ENCODE measurements around the gene CAMK2N2.
"Not testable (repeated sequence)": the region's sequence is repeated elsewhere in the genome, so short reads cannot be mapped to it uniquely, and the experiment has no call there.

CAMK2N2 gene

DNA sequence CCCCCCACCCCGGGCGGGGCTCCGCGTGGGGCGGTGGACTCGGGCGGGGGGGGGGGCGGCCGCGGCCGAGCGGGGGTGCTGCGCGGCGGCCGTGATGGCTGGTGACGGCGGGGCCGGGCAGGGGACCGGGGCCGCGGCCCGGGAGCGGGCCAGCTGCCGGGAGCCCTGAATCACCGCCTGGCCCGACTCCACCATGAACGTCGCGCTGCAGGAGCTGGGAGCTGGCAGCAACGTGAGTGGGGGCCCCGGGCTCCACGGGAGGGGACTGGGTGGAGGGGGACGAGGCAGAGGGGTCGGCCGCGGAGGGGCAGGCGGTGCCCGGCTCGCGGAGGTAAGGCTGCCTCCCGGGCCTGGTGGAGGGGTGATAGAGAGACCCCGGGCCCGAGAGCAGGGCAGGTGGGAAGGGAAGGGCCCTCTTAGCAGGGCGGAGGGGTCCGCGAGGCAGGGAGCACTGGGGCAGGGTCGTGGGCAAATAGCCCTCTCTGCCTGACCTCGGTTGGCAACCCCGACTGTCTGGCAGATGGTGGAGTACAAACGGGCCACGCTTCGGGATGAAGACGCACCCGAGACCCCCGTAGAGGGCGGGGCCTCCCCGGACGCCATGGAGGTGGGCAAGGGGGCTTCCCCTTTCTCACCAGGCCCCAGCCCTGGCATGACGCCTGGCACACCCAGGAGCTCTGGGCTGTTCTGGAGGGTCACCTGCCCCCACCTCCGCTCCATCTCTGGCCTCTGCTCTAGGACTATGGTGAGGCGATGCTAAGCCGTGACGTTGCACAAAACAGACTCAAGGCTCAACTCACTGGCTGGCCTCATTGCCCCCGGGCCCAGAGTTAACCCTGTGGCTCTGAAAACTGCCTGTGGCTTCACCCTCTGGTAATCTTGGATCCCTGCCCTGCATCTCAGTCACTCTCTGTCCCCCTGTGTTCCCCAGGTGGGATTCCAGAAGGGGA is 14.9 kb upstream of the CAMK2N2 start, which contains the start of gene ECE2:
ECE2 (plus strand) TSS at position 62 of the 950 bp plus-strand sequence; CDS start at position 194, 132 bp downstream.
- Histone ChIP-seq H3K4me1 (ENCODE audit: insufficient read depth, low read length, severe bottlenecking) (no peaks in the 10 kb centered on the region), H3K27ac (ENCODE audit: low read depth, low read length, poor library complexity, severe bottlenecking) (no peak within 1 kb of the TSS), H3K4me3 (ENCODE audit: low read depth, low read length, poor library complexity, severe bottlenecking) (no peak within 1 kb of the TSS), H3F3A (ENCODE audit: insufficient read depth, low read length) (no peaks in the 10 kb centered on the region), H3K27me3 (ENCODE audit: insufficient read depth, low read length) (peaks cover 8% of the 10 kb centered on the region; the same call in 1 of the 2 replicates), H3K4me2 (ENCODE audit: low read length) (no peak within 1 kb of the TSS), H3K9me3 (ENCODE audit: low read length) (no peaks in the 10 kb centered on the region), H2AFZ (ENCODE audit: low read length) (no peak within 1 kb of the TSS), H3K9me2 (ENCODE audit: low read depth, low read length) (no peaks in the 10 kb centered on the region), H3K79me2 (ENCODE audit: insufficient read depth, low read length) (no peaks in the 10 kb centered on the region), H4K20me1 (ENCODE audit: insufficient read depth, low read length) (no peaks in the 10 kb centered on the region), H3K36me3 (ENCODE audit: insufficient read depth, low read length) (no peaks in the 10 kb centered on the region), H3K9ac (ENCODE audit: low read length) (no peak within 1 kb of the TSS)
- TF ChIP-seq, protein P1, sequence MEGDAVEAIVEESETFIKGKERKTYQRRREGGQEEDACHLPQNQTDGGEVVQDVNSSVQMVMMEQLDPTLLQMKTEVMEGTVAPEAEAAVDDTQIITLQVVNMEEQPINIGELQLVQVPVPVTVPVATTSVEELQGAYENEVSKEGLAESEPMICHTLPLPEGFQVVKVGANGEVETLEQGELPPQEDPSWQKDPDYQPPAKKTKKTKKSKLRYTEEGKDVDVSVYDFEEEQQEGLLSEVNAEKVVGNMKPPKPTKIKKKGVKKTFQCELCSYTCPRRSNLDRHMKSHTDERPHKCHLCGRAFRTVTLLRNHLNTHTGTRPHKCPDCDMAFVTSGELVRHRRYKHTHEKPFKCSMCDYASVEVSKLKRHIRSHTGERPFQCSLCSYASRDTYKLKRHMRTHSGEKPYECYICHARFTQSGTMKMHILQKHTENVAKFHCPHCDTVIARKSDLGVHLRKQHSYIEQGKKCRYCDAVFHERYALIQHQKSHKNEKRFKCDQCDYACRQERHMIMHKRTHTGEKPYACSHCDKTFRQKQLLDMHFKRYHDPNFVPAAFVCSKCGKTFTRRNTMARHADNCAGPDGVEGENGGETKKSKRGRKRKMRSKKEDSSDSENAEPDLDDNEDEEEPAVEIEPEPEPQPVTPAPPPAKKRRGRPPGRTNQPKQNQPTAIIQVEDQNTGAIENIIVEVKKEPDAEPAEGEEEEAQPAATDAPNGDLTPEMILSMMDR (IDR thresholded peaks at IDR 0.05; ENCODE audit: low read length) = no peak
- no peak for TF ChIP-seq EZH2 (IDR thresholded peaks at IDR 0.05; ENCODE audit: borderline replicate concordance, low read length)

DNA sequence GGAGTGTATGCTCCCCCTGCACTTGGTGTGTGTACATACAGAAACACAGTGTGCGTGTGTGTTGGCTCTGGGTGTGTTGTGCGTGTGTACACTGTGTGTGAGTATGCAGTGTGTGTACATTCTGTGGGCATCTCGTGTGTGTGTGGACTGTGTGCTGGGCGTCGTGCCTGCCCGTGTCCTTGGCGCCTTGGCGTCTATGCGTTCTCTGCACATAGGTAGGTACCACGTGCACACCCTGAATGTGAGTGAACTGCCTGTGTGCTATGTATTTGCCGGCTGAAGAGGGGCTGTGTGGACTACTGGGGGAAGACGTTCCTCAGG is 14.0 kb upstream of the CAMK2N2 start:
- no peaks in the 10 kb centered on the region for H4K20me1 ChIP-seq (ENCODE audit: insufficient read depth, low read length)
- peaks cover 10% of the 10 kb centered on the region; the same call in 1 of the 2 replicates for H3K27me3 ChIP-seq (ENCODE audit: insufficient read depth, low read length)
- no peaks in the 10 kb centered on the region for H3K36me3 ChIP-seq (ENCODE audit: insufficient read depth, low read length)
- no peak overlapping the region for H3K9ac ChIP-seq (ENCODE audit: low read length)
- no peak overlapping the region for H3K4me2 ChIP-seq (ENCODE audit: low read length)
- no peaks in the 10 kb centered on the region for H3K4me1 ChIP-seq (ENCODE audit: insufficient read depth, low read length, severe bottlenecking)
- no peaks in the 10 kb centered on the region for H3K9me3 ChIP-seq (ENCODE audit: low read length)
- H3K27ac ChIP-seq (ENCODE audit: low read depth, low read length, poor library complexity, severe bottlenecking) = no peak overlapping the region
- H3K4me3 ChIP-seq (ENCODE audit: low read depth, low read length, poor library complexity, severe bottlenecking) = no peak overlapping the region
- H3K9me2 ChIP-seq (ENCODE audit: low read depth, low read length) = no peaks in the 10 kb centered on the region
- H3F3A ChIP-seq (ENCODE audit: insufficient read depth, low read length) = no peaks in the 10 kb centered on the region
- TF ChIP-seq EZH2 (IDR thresholded peaks at IDR 0.05; ENCODE audit: borderline replicate concordance, low read length) = no peak
- TF ChIP-seq, protein P1 (IDR thresholded peaks at IDR 0.05; ENCODE audit: low read length) = no peak
- H2AFZ ChIP-seq (ENCODE audit: low read length) = no peak overlapping the region
- no peaks in the 10 kb centered on the region for H3K79me2 ChIP-seq (ENCODE audit: insufficient read depth, low read length)

DNA sequence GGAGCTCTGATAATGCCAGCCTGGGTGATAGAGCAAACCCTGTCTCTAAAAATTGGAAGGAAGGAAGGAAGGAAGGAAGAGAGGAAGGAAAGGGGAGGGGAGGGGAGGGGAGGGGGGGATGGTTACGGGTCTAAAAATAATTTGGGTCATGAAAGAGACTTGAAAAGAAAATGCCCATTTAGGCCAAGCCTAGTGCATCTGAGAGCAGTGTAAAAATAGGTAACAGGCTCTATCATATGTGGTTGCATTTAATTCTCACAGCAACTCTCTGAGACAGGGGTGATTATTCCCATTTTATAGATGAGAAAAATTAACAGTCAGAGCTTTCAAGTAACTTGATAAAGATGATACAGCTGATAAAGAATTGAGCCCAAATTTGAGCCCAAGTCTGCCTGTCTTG is 10.9 kb upstream of the CAMK2N2 start:
- Histone ChIP-seq H3K9me2 (ENCODE audit: low read depth, low read length) (no peaks in the 10 kb centered on the region), H3K27me3 (ENCODE audit: insufficient read depth, low read length) (peaks cover 9% of the 10 kb centered on the region; the same call in 1 of the 2 replicates), H3F3A (ENCODE audit: insufficient read depth, low read length) (no peaks in the 10 kb centered on the region), H3K4me1 (ENCODE audit: insufficient read depth, low read length, severe bottlenecking) (no peaks in the 10 kb centered on the region), H3K4me3 (ENCODE audit: low read depth, low read length, poor library complexity, severe bottlenecking) (no peak overlapping the region), H3K27ac (ENCODE audit: low read depth, low read length, poor library complexity, severe bottlenecking) (no peak overlapping the region), H3K36me3 (ENCODE audit: insufficient read depth, low read length) (no peaks in the 10 kb centered on the region), H4K20me1 (ENCODE audit: insufficient read depth, low read length) (no peaks in the 10 kb centered on the region), H3K9me3 (ENCODE audit: low read length) (no peaks in the 10 kb centered on the region), H3K9ac (ENCODE audit: low read length) (no peak overlapping the region), H2AFZ (ENCODE audit: low read length) (no peak overlapping the region), H3K79me2 (ENCODE audit: insufficient read depth, low read length) (no peaks in the 10 kb centered on the region), H3K4me2 (ENCODE audit: low read length) (no peak overlapping the region)
- TF ChIP-seq, protein P1 (IDR thresholded peaks at IDR 0.05; ENCODE audit: low read length) = no peak
- no peak for TF ChIP-seq EZH2 (IDR thresholded peaks at IDR 0.05; ENCODE audit: borderline replicate concordance, low read length)

DNA sequence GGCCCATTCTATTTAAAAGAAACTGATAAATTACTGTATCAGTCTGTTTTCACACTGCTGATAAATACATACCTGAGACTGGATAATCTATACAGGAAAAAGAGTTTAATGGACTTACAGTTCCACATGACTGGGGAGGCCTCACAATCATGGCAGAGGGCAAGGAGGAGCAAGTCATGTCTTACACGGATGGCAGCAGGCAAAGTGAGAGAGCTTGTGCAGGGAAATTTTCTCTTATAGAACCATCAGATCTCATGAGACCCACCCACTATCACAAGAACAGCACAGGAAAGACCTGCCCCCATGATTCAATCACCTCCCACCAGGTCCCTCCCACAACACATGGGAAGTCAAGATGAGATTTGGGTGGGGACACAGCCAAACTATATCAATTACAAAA is 5.9 kb upstream of the CAMK2N2 start:
- not testable (repeated sequence) for H2AFZ ChIP-seq (ENCODE audit: low read length); H3F3A ChIP-seq (ENCODE audit: insufficient read depth, low read length); H4K20me1 ChIP-seq (ENCODE audit: insufficient read depth, low read length); H3K9me2 ChIP-seq (ENCODE audit: low read depth, low read length); H3K9me3 ChIP-seq (ENCODE audit: low read length); H3K4me2 ChIP-seq (ENCODE audit: low read length); H3K9ac ChIP-seq (ENCODE audit: low read length); H3K27ac ChIP-seq (ENCODE audit: low read depth, low read length, poor library complexity, severe bottlenecking); H3K79me2 ChIP-seq (ENCODE audit: insufficient read depth, low read length); H3K4me3 ChIP-seq (ENCODE audit: low read depth, low read length, poor library complexity, severe bottlenecking); H3K36me3 ChIP-seq (ENCODE audit: insufficient read depth, low read length); H3K4me1 ChIP-seq (ENCODE audit: insufficient read depth, low read length, severe bottlenecking)
- H3K27me3 ChIP-seq (ENCODE audit: insufficient read depth, low read length) = peaks cover 10% of the 10 kb centered on the region; the same call in 1 of the 2 replicates

Data from OCI-LY1 (cell line).